Activated gamma-delta T cell treated with Interleukin-2 at 50 U/mL for 16 hours (primary cell): ENCODE measurements around the gene NEURL4.
A peak's percentile ranks its signal among the peaks of the same experiment; 100 is the strongest.

Source experiments
- DNase-seq: peaks from one replicate; pipeline ENCODE4 v3.0.0-alpha.2; 2020

The NEURL4 gene

DNA sequence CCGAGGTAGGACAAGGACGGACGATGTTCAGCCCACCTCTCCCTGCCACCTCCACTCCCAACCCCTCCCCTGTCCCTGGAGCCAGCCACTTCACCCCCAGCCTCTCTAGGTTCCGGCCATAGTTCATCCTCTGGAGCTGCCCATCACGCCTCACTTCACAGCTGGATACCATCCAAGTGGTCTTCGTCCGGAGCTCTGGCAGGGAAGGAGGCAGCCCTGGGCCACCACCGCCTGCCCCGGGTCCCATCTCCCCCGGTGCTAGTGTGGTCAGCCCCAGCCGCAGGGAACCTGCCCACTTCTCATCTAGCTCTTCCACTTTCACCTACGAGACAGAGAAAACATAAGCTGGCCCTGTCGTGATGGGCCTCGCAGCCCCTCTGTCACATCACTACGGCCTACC lies 7.7 kb downstream of the NEURL4 start:
- no peak for DNase-seq

DNA sequence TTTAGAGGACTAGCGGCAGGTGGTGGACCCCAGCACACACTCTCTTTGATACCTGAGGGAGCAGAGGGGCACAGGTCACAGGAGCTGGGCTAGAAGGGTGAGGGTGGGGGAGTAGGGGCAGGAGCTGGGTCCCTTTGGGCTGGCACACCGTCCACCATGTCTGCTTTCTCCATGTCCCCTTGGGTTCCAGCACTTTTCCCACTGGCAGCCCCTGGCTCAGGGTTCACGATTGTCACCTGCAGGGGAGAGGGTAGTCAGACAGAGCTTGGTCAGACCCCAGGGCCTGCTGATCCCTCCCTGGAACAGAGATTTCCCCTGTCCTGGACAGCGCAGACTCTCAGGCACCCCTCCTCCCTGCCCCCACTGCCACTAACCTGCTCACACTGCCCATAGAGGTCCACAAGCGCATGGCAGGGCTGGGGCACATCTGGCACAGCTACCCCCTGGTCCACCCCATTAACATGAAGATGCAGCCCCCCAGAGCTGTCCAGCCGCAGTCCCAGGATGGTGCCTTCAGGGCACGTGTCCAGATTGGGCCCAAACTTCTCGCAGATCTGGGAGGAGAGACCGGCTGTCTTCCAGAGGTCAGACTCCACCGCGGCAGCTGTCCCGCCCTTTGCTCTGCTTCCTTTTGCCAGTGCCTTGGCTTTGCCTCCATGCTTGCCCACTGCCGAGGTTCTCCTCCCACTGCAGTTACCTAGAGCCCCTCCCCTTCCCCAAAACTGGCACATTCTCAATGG lies 10.8 kb downstream of the NEURL4 start:
- DNase-seq = no peak

DNA sequence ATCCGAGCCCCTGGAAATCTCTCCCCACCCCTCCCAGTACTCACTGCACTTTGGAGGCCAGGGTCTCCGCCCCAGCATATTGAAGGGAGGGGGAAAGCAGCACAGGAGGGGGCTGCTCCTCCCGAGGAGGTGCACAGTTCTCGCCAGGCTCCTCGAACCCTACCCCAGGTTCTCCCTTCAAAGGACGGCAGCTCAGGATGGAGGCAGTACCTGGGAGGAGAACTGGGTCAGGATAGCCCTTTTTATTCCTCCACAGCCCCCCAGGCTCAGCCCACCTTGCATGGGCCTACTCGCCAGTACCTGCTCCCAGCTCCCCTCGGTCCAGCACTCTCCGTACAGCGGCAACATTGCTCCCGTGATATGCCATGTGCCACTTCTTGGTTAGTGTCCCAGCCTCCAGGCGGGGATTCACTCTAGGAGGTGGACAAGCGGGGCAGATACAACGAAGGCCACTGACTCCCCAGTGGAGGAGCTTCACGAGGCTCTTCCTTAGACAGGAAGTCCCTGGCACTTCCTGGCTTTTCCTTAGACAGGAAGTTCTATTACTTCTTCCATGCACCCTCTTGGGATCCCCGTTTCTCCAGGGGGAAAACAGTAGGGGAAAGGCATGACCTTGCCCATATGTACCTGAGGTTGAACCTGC lies 11.9 kb downstream of the NEURL4 start:
- no peak for DNase-seq

DNA sequence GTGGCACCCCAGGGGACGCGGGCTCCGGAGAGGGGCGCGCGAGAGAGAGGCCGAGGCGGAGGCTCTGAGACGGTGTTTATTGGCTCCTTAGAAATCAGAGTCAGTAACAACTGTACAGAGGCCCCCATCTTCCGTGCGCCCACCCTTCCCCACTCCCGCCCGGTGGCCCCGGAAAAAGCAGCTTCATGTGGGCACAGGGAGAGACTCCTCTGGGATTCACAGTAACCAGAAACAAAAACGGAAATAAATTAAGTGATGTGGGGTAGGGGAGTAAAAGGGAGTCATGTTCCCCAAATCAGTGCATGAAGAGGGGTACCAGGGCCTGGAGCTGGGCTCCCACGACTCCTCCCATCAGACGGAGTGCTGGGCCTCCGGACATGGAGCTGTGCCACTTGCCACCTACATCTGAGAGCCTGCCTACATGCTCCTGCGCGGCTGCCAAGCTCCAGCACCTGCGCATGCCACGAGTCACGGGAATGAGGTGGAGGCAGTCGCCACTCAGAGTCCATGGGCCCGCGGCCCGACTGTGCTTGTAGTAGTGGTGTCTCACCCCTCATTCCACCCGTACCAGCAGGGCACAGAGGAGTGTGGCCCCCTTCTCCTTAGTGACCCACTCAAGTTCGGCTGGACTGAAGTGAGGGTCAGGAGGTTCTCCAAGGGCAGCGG lies 13.4 kb downstream of the NEURL4 start:
- DNase-seq = no peak

DNA sequence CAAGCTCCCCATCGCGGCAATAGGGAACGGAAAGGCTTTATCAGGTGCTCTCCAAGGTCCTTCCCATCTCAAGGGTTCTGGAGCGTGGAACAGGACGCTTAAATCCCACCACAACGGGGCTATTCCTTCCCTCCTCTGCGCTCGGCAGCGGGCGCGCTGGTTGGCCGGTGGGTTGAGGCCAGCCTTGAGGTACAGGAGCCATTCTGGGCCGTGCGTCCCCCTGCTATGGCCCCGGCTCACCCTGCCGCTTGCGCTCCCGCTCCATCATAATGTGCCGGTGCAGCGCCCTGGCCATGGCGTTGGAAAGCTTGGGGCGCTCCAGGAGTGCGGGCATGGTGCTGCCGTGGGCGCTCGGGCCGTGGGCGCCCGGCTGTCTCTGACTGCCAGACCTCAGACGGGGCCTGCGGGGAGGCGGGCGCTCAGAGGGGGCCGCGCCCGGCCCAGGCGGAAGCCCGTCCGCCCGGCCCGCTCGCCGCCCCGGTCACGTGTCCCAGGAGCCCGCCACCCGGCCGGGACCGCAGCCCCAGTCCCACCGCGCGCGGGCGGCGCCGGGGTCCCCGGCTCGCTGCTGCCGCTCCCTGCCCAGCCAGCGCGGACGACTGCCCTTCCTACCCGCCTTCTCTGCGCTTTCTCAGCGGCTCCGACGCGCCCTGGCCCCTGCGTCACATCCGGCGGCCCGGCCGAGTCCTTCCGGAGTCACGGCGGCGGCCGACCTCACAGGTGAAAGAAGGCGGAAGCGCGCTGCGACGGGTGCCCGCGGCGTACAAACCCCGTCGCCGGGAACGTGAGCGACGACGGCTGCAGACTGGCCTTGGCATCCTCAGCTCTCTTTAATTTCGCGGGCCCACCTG lies 14.2 kb downstream of the NEURL4 start, which contains the start of gene GPS2:
TSS of gene GPS2 (minus strand) at position 642 of the 851 bp plus-strand sequence. CDS start at position 334, 308 bp downstream.
- peak; percentile 92 for DNase-seq

DNA sequence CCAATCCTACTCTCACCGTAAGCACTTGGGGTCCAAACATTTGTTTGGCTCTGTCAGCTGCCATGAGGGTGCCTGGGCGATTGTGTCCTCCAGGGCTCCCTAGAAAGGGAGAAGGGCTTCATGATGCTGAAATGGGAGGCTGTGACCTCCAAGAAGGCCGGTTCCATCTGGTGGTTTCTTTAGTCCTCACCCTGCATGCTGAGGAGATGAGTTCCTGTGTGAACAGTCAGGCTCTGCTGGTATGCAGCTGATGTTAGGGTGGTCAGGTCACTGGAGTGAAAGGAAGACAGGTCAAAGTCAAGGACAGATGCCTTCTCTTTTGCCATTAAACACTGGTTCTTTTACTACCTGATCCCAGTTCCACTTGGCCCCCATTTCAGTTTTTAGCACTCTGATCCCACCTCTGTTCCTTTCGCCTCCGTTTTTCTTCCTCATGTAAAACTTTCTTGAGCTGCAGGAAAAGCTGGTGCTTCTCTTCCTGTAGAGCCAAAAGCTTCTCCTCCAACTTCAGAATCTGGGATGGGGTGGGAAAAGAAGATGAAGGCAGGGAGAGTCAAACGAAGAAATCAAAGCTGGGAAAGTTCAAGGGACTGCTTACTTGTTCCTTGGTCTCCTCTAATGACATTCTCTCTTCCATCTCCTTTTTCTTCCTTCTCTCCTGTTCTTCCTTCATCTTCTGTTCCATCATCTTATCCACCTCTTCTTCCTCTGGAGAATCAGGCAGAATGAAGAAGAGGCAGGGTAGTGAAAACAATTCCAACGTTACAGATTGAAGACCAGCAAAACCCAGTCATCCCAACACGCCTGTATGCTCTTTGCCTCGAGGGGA lies 15.0 kb downstream of the NEURL4 start:
- no peak for DNase-seq

DNA sequence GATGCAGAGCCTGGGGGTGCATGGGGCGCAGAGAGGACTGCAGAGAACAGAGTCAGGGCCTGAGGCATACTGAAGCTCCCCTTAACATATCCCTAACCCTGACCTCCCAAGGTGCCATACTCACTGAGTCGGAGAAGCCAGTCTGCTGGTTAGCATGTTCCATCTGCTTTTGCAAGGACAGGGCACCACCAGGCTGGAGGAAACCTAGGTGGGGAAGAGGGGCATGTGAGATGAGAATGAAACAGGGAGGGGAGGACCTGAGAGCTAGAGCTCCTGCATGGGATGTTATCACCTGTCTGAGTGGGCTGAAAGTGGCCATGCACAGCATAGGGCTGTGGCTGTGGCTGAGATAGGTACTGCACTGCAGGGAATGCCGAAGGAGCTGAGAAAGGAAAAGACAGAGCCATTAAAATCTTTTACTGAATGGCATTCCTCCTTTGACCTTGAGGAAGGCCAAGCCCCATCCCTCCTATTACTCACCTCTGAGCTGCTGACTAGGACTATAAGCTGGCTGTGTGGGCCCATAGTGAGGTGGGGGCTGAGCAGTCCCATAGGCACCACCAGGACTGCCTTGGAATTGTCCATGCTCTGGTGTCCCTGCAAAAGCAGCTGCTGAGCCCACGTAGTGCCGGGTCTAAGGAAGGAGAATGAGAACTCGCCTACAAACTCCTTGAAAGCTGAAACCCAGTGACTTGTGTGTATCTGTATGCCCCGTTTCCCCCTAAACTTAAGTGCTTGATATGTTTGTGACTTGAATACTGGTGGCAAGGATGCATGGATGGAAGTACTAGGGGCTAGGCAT lies 15.8 kb downstream of the NEURL4 start:
- DNase-seq = no peak

DNA sequence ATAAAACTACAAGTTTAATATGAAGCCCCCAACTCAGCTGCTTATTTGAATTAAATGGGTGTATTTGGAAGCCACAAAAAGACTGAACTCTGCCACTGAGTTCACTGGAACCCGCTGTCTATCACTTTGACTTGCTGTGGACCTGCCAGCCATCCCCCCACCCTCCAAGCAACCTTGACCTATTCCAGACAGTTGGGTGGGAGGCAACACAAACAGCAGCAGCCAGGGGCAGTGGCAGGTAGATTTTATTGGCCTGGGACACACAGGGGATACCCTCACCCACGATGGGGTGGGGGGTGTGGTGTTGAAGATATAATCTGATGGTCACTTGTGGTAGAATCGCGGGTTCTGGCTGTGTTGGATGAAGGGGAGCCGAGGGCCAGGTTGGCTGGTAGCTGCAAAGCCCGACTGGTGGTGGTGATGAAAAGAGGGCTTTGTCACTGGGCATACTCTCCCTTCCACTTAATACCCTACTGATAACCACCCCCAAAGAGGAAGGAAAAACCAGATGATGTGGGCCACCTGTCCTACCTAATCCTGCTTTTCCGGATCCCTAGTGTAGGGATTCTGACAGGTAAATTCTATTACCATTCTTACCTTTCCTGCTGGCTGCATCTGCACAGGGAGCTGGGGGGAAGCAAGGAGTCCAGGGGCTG lies 16.6 kb downstream of the NEURL4 start:
- DNase-seq = no peak

DNA sequence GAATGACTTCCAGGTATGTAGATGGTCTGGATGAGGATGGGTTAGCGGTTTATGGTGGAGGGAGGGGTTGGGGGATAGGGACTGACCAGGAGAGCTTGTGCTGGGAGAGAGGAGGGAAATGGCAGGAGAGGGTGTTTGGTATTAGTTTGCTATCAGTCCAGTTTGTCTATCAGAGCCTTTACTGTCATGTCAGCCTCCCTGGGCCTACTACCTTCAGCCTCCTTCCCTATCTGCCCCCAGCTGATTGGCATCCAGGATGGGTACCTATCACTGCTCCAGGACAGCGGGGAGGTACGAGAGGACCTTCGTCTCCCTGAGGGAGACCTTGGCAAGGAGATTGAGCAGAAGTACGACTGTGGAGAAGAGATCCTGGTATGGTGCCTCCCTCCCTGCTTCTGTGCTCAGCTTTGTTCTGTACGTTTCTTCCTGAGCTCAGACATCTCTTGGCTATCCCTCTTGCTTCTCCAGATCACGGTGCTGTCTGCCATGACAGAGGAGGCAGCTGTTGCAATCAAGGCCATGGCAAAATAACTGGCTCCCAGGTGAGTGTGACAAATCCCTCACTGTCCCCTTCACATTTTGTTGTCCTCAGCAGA lies 17.9 kb downstream of the NEURL4 start:
- no peak for DNase-seq

DNA sequence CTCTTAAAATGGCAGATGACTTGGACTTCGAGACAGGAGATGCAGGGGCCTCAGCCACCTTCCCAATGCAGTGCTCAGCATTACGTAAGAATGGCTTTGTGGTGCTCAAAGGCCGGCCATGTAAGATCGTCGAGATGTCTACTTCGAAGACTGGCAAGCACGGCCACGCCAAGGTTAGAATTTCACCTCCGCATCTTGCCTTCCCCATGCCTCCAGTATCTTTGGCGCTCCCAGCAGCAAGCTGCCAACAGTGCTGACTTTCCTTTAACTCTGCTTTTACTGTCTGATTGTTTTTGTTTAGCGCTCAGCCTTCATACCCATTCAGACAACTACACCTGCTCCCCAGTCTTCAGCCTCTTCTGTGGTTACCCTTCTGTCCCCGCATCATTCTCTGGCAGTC lies 19.5 kb downstream of the NEURL4 start:
- no peak for DNase-seq

DNA sequence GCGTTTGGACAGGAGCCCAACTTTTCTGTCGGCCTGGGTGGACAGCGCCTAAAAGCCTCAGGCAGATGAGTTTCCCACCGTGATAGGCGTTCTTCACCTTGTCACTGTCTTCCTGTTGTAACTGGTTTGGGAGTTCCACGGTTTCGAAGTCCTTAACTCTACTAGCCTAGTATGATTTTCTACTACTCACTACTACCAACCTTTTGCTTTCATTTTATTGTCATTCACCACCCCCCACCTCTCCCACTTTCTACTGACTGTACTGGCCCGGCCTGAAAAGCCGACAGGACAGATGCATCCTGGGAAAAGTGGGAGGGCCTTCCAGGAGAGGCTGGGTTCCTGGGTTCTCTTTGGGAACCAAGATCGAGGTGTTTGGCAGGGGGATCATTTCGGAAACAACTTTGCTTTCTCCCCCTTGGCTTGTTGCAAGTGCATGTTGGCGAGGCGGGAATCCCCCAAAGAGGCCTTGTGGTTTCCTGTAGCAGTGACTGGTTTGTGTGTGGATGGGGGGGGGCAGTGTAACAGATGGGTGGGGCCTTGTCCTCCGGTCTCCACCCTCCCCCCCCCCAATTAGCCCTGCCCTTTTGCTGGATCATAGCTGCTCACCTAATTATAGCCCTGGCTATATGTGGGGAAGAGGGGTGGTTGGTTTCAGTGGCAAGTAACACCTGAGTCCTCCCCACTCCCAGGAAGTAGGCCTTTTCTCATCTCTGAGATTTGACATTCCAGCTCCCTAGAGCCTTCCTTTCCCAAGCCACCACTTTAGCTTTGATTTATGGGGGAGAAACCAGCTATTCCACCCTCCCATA lies 20.3 kb downstream of the NEURL4 start:
- DNase-seq = peak; percentile 87

DNA sequence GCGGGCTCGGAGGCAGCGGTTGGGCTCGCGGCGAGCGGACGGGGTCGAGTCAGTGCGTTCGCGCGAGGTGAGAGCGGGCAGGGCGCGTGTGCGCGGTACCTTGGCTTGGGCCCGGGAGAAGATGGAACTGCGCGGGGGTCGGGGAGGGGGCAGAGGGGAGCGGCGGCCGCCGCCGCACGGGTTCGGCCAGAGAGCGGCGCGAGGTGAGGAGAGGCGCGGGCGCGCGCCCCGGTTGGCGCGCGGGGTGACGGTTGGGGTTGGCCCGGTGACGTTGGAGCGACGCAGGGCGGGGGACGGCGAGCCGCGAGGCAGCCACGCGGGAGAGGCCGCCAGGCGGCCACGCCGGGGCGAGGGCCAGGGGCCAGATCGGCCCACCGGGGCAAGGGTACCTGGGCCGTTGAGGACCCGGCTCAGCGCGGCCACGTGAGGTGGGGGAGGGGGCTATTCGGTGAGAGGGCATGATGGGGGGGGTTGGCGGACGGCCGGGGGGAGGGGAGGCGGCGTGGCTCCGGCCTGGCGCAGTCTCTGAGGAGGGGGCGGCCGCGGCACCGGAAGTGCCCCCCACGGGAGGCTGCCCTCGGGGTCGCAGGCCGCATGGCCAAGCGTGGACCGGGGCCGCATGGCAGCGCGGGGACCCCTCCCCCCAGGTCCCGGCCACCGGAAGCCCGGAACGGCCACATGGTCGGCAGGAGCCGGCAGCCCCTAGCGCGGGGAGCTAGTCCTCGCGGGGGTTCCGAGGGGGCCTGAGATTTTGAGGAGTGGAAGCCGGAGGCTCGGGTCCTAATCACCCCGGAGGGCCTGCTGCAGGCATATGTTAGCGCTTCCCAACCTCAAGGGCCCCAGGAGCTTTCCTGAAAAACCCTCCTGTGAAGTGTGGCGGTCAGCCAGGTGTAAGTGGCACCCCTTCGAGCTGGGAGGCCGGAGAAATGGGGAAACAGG lies 21.2 kb downstream of the NEURL4 start:
- DNase-seq = peak; percentile 41

DNA sequence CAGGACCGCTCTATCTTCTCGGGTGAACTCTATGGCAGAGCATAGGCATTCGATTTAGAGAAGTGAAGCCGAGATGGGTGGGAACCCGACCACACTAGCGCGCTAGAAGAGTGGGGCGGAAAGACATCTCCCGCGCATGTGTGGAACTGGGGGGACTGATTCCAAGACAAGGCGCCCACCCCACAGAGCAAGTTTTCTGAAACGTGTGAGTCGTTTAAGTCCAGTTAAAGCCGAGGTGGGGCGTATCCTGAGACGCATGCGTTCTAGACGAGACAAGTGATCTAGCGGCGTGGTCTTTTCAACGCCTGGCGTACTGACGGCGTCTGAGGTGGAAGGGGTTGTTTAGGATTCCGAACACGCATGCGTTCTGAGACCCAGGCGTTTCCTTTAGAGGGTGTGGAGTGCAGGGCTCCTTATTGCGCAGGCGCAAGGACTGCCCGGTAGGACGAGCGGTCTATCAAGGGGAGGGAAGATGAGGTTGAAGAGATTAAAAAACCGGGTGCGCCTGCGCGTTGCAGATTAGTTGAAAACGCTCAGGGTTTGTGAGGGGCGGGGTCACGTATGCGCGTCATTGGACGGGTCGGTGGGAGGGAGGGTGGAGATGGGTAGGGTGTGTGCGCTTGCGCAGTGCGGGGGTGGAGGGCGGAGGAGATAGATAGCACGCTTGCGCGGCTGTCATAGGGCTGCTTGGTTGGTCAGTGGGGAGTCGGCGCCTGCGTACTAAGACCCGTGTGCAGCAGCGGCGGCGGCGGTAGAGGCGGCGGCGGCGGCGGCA lies 22.0 kb downstream of the NEURL4 start, which contains the start of gene EIF5A:
TSS of gene EIF5A (plus strand) at position 718 of the 775 bp plus-strand sequence. CDS start 2,008 bp downstream, outside the sequence.
- DNase-seq = peak; percentile 100

DNA sequence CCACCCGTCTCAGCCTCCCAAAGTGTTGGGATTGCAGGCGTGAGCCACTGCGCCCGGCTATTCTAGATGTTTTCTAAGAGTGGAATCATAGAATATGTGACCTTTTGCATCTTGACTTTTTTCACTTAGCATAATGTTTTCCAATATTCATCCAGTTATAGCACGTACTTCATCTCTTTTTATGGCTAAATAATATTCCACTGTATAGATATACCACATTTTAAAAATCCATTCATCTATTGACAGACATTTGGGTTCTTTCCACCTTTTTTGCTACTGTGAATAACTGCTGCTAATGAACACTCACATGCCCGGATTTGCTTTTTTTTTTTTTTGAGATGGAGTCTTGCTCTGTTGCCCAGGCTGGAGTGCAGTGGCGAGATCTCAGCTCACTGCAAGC lies 25.0 kb downstream of the NEURL4 start:
- no peak for DNase-seq

DNA sequence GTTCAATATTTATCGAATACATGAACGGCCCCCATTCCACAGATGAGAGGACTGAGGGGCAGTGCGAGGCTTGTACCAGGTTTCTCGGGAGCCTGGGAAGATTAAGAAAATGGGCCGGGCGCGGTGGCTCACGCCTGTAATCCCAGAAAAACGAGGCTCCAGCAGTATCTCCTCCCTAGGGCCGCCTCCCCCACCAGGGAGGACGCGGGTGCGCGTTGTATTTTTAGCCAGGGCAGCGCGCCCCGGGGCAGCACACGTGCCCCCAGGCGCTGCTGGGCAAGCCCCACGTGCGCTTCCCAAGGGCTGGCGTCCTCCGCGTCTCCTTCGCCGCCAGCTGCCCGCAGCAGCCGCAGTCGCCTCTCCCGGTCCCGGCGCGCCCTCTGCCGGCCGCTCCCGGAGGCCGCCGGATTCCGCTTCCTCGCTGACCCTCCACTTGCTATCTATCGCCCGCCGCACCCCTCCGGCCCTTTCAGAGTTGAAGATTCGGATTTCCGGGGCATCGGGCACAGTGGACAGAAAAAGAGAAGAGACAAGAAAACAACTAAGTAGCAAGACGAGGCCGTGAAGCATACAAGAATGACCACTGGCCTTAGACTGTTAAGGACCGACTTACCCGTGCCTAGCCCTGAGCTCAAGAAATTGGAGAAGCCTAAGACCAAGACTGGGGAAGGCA lies 32.8 kb downstream of the NEURL4 start:
- peak; percentile 60 for DNase-seq
